Stimulated activated CD4-positive, alpha-beta T cell treated with anti-CD3 and anti-CD28 coated beads, Interleukin-15, amount 100 ng/mL, for 1 hour (primary cell): ENCODE data around the gene PIP5K1B.

Experiments used
- DNase-seq, 2 donors: peaks; one replicate each; pipeline ENCODE4 v3.0.0-alpha.2; 2020; ENCODE audit warnings: low read depth in 1 of 2, low spot score in 1 of 2

Gene PIP5K1B

DNA sequence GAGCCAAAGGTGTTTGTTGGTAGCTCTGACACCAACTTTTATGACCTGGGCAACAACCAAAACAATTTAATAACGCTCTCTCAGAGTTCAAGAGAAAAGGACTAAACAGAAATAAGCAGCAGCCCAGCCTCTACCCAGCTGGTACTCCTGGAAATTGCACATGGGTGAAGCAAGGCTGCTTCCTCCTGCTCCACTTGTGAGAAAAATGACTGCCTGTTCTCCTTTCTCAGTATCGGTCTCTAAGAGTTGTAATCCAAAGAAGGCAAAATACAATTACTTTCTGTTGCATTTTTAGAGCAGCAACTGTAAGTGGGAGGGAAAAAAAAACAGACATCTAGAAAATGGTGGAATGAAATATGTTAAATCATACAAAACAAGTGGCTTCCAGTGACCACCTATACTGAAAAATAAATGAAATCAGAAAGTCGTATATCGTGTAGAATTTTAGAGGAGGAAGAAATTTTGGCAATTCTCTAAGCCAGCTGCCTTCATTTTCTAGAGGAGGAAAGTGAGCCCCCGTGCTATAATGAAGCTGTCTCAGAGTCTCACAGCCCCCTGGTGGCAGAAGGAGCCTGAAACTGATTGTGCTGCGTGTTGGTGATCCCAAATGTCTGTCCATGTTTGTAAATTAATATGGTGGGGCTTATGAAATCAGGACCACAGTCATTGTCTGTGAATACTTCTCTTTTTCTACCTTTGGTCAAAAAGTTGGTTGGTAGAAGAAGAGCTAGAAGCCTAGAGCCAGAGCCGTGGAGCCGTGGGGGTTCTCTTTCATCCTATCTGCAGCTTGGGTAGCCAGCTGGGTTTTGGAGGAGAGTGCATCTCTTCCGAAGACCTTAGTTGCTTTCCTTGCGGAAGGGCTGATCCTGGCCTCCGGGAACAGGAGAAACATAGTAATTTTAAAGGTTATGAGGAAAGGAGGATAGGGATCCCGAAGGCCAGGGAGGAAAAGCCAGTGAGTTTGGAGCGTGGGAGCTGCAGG is 139.9 kb downstream of the PIP5K1B start:
- no peak for DNase-seq

DNA sequence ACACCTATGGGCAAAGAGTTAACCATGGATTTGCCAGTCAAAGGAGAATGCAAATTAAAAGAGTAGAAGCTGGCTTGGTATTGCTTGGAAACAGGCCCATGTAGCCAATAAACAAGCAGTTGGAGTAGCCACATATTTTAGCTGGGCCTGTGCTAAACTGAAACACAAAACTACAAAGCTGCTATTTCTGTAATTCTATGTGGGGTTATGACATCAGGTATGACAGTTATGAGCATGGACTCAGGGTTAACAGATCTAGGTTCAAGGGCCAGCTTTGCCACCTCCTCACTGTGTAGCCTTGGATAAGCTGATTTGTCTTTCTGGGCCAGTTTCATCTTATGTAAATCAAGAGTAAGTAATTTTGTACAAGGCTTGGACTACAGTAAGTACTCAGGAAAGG is 142.7 kb downstream of the PIP5K1B start:
- no peak for DNase-seq

DNA sequence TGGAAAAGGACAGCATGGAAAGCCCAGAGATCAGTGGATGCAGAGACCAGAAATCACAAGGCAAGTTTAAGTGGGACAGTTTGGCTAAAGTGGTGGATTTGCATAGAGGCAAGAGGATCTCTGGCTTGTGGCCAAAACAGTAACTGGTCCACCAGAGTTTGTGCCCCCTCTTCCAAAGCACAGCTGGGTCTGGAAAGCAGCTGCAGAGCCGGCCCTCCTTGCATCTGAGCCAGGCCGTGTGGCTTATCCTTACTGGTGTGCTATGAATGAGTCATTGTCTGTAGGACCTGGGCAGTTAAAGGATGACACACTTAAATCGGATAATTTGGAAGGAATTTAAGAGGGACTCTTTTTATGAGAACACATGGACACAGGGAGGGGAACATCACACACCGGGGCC is 146.6 kb downstream of the PIP5K1B start:
- DNase-seq: no peak

DNA sequence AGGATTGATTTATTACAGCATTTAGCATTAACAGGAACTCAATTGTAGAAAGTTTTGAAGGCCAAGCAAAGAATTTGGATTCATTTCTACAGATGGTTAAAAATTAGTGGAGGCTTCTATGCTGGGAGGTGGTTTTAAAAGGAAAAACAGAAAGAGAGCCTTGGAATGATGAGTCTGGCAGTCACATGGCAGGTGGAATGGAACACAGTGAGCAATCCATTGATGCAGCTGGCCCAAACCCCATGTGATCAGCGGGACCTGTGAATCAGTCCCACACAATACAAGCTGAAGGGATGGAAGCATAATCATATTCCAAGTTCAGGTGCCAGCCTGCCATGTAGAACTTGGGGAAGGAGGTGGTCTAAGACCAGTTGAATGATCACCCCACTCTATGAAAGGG is 147.9 kb downstream of the PIP5K1B start:
- no peak for DNase-seq

- no peak for DNase-seq
These were observed 154.3 kb downstream of the PIP5K1B start for GRCh38 chr9:68859347-68859746.

- DNase-seq: no peak
These were observed 155.4 kb downstream of the PIP5K1B start for GRCh38 chr9:68860419-68860818.

- DNase-seq: no peak
These were observed 156.4 kb downstream of the PIP5K1B start for GRCh38 chr9:68861436-68861835.

GRCh38 chr9:68867066-68867465 is 162.0 kb downstream of the PIP5K1B start:
- no peak for DNase-seq

- DNase-seq: no peak
These were observed 164.0 kb downstream of the PIP5K1B start for GRCh38 chr9:68869022-68869421.

- no peak for DNase-seq
These were observed 165.0 kb downstream of the PIP5K1B start for GRCh38 chr9:68870086-68870485.

DNA sequence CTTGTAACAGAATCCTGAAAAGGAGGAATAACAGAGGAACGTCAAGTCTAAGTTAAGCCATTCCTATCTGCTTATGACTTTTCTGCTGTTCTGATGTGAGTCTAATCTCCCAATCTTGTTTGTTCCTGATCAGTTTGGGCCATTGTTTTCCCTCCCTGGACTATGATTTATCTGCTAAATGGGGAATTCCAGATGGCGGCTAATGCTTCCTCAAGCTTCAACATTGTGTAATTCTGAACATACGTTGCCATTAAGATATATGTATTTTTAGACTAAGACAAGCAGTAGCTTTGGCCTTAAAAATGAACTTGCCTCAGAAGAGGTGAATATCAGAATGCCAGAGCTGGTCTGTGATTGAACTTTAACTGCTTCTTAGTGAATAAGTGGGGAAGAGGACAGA is 166.2 kb downstream of the PIP5K1B start:
- no peak for DNase-seq

DNA sequence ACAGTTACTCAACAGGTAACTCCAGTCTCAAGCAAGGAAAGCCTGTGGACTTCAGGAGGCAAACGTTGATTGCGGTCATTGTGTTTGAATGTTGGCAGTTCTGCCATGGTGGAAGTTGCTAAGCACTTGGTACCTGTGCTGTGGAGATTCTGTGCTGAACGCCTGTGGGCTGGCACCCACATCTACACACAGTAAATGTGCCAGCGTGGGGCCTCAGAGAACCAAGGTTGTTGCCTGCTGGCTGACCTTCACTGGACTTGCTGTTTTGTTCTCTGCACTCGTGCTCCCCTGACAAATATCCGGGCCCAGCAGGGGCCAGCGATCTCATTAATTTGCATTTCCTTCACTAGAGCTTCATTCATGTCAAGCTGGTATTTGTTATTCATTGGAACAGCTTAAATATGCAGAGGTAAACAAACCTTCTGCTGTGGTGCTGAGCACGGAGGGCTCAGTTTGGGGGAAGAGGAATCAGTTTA is 167.0 kb downstream of the PIP5K1B start:
- DNase-seq: no peak

- DNase-seq: no peak
These were observed 168.1 kb downstream of the PIP5K1B start for GRCh38 chr9:68873179-68873578.

DNA sequence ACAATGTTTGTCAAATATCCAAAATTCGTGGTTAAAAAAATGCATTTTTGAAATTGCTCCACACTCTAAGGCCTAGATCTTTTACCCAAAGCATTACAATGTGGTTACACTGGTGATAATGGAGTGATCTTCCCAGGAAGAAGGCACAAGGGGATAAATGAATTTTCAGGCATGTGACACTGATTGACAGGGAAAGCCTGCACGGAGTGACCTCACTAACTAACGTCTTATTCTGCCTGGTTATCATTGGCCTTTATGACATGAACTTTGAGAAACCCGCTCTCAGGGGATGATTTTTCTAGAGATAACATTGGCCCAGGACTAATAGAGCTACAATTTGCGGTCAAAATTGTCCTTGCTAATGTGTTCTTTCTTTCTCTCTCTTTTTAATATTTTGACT is 171.2 kb downstream of the PIP5K1B start:
- DNase-seq: no peak

- DNase-seq: no peak
These were observed 171.6 kb downstream of the PIP5K1B start for GRCh38 chr9:68876681-68877080.

DNA sequence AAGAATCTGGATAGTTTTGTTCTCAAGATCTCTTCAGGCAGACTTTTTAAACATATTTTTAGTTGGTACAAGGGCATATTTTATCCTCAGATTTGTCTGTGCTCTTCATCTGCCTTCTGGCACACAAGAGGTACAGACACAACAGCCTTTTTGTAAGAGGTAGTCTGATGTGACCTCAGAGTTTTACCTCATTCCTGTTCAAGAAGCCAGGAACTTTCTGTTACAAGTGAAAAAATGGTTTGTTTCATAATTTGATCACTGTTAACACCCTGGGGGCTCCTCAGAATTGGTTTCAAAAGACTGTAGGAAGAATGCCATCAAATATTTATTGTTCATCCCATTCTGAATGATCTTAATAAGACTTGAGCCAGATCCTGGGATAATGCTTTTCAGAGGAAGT is 172.2 kb downstream of the PIP5K1B start:
- no peak for DNase-seq

- no peak for DNase-seq
These were observed 173.4 kb downstream of the PIP5K1B start for GRCh38 chr9:68878450-68878849.

DNA sequence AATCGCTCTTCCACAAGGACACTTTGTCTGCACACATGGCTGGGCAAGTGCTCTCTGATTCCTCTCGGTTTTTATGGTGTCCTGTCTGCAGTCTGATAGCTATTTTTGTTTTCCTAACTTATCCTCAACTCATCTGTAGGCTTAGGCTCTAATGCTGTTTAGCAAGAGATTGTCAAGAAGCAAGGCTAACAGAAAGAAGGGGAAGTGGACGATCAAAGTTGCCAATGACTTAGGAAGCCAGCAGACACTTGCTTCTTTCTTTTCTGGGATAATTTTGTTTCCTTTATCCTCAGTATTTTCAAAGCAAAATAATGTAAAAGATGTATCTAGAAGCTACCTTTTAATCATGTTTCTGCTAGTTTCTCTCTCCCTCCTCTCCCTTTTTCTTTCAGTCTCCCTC is 178.2 kb downstream of the PIP5K1B start:
- DNase-seq: no peak

DNA sequence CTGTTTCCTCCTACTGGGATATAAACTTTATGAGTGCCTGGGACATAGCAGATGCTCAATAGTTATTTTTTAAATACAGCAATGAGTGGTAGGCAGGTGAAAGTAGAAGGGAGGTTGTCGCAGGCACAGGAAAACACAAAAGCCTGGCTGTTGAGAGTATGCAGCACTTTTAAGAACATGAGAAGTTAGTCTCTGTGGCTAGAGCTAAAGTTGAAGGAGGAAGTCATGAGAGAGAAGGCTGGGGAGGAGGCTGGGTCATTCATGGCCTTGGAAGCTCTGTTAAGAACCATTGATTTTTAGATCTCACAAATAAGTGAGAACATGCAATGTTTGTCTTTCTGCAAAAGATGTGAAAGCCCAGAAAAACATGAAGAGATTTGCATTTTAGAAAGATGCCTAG is 182.2 kb downstream of the PIP5K1B start:
- DNase-seq: no peak

DNA sequence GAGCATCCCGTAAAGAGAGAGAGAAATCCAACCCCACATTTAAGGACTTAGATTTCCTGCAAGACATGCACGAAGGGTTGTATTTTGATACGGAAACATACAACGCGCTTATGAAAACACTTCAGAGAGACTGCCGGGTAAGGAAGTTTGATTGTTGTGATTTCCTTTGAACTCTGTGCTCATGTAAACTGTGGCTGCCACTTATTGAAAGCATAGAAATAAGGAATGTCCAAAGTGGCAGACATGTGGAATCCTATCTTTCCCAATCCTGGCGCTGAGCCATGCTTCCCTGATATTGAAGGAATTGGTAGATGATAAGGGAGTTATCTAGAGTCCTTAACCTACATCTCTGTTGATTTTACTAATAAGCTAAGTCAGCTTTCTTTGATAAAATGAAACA is 189.5 kb downstream of the PIP5K1B start:
- DNase-seq: no peak

DNA sequence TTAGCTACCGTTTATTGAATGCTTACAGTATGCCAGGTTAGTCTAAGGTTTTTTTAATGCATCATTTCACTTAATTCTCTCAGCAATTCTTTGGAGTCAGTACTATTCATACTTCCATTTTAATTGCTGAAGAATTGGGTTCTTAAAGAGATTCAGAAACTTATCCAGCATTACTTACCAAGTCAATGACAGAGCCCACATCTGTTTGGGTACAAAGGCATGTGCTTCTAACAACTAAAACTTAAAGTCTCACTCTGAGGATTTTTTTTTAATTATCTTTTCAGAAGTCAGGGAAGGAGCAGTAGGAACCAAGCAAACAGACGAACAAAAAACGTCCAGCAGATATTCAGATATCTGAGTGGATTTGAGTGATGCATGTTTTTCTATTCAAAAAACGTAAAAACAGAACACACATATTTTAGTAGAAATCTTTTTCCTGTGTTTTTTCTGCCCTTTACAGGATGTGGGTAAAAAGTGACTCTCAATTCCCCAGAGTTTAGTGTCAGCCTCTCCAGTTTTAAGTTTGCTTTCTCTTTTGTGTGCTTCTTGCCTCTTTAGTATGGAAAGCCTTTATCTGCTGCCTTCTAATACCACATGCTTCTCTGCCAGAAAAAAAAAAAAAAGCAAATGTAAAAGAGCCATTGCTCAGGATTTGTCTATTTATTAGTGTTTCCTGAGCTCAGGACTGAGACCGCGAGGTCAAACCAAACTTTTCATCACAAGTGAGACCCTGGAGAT is 190.9 kb downstream of the PIP5K1B start:
- no peak for DNase-seq

- no peak for DNase-seq
These were observed 191.4 kb downstream of the PIP5K1B start for GRCh38 chr9:68896486-68896885.
